ENCODE results near the gene CIRBP. TPM values are rescaled to one million over a fixed set of nuclear protein-coding genes. Genes with fewer than 3 reads are reported as not detected.

Gene CIRBP
- total and polyA plus RNA-seq, 9 of the 15 experiments (the other 6 are each of a cell fraction or from before 2014, with no cell fraction given) = 20.5 to 327 (median 176) TPM

DNA sequence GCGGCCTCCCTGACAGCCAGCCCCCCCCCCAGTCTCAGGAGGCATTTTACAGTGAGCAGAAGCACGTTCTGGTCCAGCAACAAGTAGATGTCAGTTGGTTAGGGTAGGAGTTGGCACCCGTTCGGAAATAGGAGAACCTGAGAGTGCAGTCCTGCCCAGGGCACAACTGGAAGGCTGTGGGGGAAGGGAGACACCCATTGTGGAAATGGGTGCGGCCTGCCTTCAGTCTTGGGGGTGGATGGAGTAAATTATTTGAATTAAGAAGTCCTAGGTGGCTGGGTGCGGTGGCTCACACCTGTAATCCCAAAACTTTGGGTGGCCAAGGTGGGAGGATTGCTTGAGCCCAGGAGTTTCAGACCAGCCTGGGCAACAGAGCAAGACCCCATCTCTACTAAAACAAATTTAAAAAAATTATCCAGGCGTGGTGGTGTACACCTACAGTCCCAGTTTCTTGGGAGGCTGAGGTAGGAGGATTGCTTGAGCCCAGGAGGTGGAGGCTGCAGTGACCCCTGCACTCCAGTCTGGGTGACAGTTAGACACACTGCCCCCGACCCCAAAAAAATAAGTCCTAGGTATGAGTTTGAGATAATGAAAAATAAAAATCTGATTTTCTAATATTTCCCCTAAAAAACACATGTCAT is 1.2 kb downstream of the CIRBP start:
- BruUV-seq (replicated peaks) = no TSS peak
- Histone ChIP-seq H2AFZ (ENCODE audit: low read depth, low read length) (no peak overlapping the region), H3K4me2 (ENCODE audit: insufficient read depth, low read length) (peak overlapping the region; percentile 93), H3K27ac (ENCODE audit: extremely low read depth, low read depth, low read length) (peak overlapping the region; percentile 92), H3K4me3 (peak overlapping the region; percentile 68), H3K27me3 (ENCODE audit: control insufficient read depth in 2 of 2, insufficient read depth in 2 of 2, low read length in 2 of 2) (no peaks in the 10 kb centered on the region), H4K20me1 (replicated peaks; ENCODE audit: control insufficient read depth, insufficient read depth, low read length) (peaks cover 26% of the 10 kb centered on the region), H3K4me1 (replicated peaks in 1 of 2; ENCODE audit: control insufficient read depth in 2 of 2, insufficient read depth in 2 of 2, low read length in 2 of 2) (peaks cover 74 to 98% of the 10 kb centered on the region in 2 experiments), H3K9me3 (replicated peaks; ENCODE audit: control insufficient read depth, insufficient read depth, low read depth, low read length) (no peaks in the 10 kb centered on the region), H3K9ac (ENCODE audit: insufficient read depth in 1 of 2, low read depth in 2 of 2, low read length in 2 of 2) (peak overlapping the region; percentile 90 to 99), H3K36me3 (ENCODE audit: control insufficient read depth, insufficient read depth, low read length) (peaks cover 53% of the 10 kb centered on the region), H3K79me2 (ENCODE audit: control insufficient read depth, insufficient read depth, low read length) (peaks cover 64% of the 10 kb centered on the region), H3K9me1 (ENCODE audit: control insufficient read depth, insufficient read depth, low read length) (no peaks in the 10 kb centered on the region)
- in situ Hi-C loops (cut with MboI) = no loop called here
- intact Hi-C loops (cut with micrococcal nuclease) = loop anchor here (10.0 kb wide), 1 partner anchor 174 kb away; no protein-coding TSS in a partner anchor
- ATAC-seq (no peak), FAIRE-seq (no peak), DNase-seq (ENCODE audit: extremely low read depth in 1 of 4, low spot score in 3 of 4) (peak in 1 of 4 experiments; percentile 28)
- under 1% methylated on average over 8 of the region's 8 CpGs for WGBS (ENCODE audit: insufficient coverage, low coverage, missing lambda C conversion rate)
- CTCF ChIA-PET (ENCODE audit: low intra/inter-chr PET ratio) = no interaction called here
- POLR2A ChIA-PET = interaction anchor here (0.8 to 3.0 kb wide), 4 partner anchors 16 to 1002 kb away, joined by 3 to 90 read pairs (median 49); partner anchors contain the start of gene ATP5F1D
- TF ChIP-seq, protein P1, sequence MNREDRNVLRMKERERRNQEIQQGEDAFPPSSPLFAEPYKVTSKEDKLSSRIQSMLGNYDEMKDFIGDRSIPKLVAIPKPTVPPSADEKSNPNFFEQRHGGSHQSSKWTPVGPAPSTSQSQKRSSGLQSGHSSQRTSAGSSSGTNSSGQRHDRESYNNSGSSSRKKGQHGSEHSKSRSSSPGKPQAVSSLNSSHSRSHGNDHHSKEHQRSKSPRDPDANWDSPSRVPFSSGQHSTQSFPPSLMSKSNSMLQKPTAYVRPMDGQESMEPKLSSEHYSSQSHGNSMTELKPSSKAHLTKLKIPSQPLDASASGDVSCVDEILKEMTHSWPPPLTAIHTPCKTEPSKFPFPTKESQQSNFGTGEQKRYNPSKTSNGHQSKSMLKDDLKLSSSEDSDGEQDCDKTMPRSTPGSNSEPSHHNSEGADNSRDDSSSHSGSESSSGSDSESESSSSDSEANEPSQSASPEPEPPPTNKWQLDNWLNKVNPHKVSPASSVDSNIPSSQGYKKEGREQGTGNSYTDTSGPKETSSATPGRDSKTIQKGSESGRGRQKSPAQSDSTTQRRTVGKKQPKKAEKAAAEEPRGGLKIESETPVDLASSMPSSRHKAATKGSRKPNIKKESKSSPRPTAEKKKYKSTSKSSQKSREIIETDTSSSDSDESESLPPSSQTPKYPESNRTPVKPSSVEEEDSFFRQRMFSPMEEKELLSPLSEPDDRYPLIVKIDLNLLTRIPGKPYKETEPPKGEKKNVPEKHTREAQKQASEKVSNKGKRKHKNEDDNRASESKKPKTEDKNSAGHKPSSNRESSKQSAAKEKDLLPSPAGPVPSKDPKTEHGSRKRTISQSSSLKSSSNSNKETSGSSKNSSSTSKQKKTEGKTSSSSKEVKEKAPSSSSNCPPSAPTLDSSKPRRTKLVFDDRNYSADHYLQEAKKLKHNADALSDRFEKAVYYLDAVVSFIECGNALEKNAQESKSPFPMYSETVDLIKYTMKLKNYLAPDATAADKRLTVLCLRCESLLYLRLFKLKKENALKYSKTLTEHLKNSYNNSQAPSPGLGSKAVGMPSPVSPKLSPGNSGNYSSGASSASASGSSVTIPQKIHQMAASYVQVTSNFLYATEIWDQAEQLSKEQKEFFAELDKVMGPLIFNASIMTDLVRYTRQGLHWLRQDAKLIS (CRISPR knock-in tag; IDR thresholded peaks at IDR 0.05) = no peak
- TF ChIP-seq, protein P2, sequence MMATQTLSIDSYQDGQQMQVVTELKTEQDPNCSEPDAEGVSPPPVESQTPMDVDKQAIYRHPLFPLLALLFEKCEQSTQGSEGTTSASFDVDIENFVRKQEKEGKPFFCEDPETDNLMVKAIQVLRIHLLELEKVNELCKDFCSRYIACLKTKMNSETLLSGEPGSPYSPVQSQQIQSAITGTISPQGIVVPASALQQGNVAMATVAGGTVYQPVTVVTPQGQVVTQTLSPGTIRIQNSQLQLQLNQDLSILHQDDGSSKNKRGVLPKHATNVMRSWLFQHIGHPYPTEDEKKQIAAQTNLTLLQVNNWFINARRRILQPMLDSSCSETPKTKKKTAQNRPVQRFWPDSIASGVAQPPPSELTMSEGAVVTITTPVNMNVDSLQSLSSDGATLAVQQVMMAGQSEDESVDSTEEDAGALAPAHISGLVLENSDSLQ (IDR thresholded peaks at IDR 0.05) = 0 out of 2 replicates have a peak, but pooled peaks have one; percentile 4
- TF ChIP-seq ELF1 (tag; IDR thresholded peaks at IDR 0.05) = no peak
- TF ChIP-seq, protein P3, sequence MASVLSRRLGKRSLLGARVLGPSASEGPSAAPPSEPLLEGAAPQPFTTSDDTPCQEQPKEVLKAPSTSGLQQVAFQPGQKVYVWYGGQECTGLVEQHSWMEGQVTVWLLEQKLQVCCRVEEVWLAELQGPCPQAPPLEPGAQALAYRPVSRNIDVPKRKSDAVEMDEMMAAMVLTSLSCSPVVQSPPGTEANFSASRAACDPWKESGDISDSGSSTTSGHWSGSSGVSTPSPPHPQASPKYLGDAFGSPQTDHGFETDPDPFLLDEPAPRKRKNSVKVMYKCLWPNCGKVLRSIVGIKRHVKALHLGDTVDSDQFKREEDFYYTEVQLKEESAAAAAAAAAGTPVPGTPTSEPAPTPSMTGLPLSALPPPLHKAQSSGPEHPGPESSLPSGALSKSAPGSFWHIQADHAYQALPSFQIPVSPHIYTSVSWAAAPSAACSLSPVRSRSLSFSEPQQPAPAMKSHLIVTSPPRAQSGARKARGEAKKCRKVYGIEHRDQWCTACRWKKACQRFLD (CRISPR knock-in tag; IDR thresholded peaks at IDR 0.05) = no peak
- TF ChIP-seq SRF (CRISPR knock-in tag; IDR thresholded peaks at IDR 0.05) = no peak
- TF ChIP-seq, protein P4, sequence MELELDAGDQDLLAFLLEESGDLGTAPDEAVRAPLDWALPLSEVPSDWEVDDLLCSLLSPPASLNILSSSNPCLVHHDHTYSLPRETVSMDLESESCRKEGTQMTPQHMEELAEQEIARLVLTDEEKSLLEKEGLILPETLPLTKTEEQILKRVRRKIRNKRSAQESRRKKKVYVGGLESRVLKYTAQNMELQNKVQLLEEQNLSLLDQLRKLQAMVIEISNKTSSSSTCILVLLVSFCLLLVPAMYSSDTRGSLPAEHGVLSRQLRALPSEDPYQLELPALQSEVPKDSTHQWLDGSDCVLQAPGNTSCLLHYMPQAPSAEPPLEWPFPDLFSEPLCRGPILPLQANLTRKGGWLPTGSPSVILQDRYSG (tag; conservative IDR thresholded peaks at IDR 0.05; ENCODE audit: low read depth) = no peak
- no peak for TF ChIP-seq NCOA6 (IDR thresholded peaks at IDR 0.05)
- no peak for TF ChIP-seq NFE2 (IDR thresholded peaks at IDR 0.05; ENCODE audit: low read depth)
- TF ChIP-seq, protein P5, sequence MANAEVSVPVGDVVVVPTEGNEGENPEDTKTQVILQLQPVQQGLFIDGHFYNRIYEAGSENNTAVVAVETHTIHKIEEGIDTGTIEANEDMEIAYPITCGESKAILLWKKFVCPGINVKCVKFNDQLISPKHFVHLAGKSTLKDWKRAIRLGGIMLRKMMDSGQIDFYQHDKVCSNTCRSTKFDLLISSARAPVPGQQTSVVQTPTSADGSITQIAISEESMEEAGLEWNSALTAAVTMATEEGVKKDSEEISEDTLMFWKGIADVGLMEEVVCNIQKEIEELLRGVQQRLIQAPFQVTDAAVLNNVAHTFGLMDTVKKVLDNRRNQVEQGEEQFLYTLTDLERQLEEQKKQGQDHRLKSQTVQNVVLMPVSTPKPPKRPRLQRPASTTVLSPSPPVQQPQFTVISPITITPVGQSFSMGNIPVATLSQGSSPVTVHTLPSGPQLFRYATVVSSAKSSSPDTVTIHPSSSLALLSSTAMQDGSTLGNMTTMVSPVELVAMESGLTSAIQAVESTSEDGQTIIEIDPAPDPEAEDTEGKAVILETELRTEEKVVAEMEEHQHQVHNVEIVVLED (CRISPR knock-in tag; IDR thresholded peaks at IDR 0.05) = no peak
- TF ChIP-seq PTBP1 (IDR thresholded peaks at IDR 0.05; ENCODE audit: low read depth, low read length) = no peak

Data from K562 (cell line).